Iris pigment epithelial cell (primary cell): ENCODE results near the gene ERN1.
A peak's percentile ranks its signal among the peaks of the same experiment; 100 is the strongest.
"Not testable (repeated sequence)": the region's sequence is repeated elsewhere in the genome, so short reads cannot be mapped to it uniquely, and the experiment has no call there.

Experiments used
- DNase-seq: peaks from one replicate; pipeline ENCODE4 v3.0.0-alpha.2; 2011; ENCODE audit warnings: low read depth

Gene ERN1

DNA sequence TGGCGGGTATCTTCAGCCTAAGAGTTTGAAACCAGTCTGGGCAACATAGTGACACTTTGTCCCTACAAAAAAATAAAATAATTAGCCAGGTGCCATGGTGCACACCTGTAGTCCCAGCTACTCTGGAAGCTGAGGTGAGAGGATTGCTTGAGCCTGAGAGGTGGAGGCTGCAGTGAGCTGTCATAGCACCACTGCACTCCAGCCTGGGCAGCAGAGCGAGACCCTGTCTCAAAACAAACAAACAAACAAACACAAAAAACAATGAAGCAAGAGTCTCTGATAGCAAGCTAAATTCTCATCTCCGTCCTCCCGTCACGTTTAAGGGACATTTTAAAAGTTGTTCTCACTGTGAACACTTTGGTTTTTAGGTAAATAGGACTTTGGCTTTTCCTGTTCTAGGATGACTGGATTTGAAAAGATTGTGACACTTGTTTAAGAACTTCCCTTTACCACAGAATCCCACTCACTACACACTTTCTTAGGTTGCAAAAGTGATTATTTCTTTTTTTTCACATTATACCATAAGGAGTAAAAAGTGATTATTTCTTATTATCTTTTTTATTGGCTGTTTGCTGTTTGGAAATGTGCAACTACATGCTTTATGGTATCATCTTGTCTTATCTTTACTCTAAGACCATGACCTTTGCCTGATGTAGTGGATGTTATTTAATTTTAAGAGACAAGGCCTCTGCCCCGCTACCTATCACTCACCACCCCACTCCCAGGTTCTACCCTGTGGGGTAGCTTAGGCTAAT lies 4.4 kb upstream of the ERN1 start:
- no peak for DNase-seq

DNA sequence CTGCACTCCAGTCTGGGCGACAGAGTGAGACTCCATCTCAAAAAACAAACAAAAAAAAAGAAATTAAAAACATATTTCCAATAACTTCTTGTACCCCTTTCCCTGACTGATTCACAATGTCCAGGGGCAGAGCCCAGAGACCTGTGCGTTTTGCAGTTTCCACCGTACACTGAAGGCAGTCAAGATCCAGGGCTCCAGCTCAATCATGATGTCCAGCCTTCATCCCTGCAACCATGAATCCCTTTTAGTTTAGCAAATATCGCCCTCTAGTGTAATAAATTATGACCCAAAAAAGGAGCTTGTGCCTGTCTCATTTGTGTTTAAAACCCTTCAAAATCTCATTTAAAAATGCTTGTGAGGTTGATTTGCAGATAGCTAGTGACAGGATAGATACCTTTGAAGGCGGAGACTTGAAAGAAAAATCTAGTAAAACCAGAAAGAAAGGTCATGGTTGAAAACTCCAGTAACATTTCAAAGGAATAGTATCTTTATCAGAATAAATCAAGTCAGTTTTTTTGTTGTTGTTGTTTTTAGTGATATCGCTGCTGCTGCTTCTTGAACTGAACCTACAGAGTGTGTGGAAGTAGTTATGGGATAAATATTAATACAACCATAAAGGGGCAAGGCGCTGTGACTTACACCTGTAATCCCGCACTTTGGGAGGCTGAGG lies 3.7 kb upstream of the ERN1 start:
- DNase-seq = peak; percentile 65

DNA sequence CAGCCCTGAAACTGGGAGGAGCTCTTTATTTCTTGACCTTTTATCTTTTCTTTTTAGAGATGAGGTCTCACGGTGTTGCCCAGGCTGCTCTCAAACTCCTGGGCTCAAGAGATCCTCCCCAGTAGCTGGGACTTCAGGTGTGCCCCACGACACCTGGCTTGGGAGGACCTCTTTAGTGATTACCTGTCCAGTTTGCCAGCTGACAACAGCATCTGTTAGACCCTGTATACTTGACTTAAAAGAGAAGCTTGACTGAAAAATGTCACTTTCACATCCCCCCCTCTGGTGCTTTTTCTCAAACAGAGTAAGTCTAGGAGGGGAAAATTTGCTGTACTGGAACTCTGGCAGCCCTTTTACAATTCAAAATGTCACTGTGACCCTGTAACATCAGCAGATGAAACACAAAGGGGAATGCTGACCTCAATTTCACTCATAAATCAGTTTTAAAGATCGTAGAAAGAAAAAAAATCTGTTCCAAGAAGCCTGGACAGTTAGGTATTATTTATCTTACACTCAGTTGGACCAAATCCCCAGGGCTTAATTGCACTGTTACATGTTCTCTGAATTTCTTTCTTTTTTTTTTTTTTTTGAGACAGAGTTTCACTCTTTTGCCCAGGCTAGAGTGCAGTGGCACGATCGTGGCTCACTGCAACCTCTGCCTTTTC lies 1.8 kb upstream of the ERN1 start:
- DNase-seq = no peak

DNA sequence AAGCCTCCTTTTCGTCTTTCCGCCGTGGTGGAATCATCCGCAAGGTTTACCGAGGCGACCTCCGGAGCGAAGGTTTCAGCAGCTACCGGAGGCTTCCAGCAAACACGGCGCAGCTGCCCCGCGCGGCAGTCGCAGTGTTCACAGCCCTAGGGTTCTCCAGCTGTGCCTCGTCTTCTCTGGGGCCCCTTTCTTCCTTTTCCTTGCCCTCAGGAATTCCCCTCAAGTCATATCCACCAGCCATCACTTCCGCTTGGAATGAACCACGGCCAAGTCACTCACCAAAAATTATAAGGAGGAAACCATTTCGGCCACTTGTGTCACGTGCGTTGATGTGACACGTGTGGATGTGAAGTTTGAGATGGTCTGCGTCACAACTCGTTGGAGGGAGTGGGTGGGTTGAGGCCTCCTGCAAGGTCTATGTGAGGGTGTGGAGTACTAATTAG lies 636 bp upstream of the ERN1 start:
- peak; percentile 49 for DNase-seq

DNA sequence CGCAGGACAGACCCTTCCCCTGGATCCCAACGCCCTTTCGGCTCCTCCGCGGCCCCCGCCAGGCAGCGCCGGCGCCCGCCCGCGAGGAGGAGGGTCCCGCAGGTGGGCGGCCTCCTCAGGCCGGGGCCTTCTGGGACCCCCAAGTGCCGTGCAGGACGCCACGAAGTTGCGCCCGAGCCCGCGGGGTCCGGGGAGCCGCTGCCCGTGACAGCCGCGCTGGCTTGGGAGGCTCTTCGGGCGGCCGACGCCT lies 504 bp downstream of the ERN1 start:
- no peak for DNase-seq

DNA sequence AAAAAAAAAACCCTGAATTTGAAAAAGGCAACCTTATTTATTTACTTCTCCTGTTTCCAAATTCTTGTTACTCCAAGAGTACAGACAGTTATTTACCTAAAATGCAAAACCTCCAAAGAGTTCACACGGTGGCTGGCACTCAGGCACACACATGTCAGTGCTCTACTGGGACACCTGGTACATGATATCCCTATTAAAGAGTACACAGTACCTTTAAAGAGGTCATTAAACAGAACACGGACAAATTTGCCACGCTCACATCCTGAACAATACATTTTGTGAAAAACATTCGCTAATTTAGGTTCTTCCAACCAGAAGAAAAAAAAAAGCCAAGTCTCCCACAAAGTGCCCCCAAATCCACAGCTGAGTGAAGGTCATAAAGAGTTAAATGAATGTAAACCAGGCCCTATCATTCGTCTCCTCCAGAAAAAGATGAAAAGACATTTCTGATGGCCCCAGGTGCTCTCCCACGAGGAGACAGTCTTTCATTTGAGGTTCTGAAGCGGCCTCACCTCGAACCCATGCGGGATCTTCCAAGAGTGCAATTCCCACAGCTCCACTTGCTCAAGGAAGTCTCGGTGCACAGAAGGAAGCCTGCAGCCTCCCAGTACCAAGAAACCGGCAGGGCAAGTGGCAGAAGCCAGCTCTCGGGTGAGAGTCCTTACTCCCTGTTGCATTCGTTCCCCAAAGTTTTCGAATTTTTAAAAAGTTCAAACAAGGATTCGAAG lies 993 bp downstream of the ERN1 start:
- DNase-seq = no peak

DNA sequence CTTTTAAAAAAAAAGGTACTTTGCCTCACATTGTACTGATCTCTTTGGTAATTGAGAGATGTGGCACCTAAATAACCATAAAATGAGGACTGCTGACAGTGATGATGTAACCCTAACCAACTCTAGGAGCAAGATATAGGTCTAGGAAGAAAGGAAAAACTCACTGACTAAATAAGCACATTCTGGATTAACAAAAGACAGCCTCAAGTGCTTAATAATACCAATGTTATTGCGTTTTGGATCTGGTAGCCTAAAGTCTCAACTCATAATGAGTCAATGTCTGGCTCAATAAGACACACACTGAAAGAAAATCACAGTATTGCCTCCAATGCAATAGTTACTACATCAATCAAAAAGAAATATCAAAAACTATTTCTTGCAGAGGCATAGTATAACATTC lies 3.0 kb downstream of the ERN1 start:
- DNase-seq = peak; percentile 58

DNA sequence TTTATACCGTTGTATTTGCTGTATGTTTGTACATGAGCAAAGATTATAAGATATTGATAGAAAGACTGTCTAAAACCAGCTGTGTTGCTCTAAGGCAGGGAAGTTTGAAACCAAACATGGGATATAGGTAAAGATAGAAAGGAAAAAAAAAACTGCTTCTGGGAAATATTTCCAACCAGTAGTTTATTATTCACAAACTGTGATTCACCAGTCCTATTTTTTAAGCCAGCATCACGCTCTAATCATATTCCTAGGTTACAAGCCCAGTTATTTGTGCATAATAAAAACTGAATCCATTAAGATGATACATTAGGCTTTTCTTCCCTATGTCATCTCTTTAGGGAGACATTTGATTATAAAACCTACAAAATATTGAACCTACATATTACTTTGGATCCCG lies 4.0 kb downstream of the ERN1 start:
- no peak for DNase-seq

DNA sequence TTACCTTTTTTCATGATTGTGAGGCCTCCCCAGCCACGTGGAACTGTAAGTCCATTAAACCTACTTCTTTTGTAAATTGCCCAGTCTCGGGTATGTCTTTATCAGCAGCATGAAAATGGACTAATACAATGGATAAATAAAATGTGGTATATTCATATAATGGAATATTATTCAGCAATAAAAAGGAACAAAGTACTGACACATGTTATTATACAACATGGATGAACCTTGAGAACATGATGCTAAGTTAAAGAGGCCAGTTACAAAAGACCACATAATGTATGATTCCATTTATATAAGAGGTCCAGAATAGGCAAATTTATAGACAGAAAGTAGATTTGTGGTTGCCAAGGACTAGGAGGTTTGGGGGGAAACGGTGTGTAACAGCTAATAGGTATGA lies 5.3 kb downstream of the ERN1 start:
- no peak for DNase-seq

DNA sequence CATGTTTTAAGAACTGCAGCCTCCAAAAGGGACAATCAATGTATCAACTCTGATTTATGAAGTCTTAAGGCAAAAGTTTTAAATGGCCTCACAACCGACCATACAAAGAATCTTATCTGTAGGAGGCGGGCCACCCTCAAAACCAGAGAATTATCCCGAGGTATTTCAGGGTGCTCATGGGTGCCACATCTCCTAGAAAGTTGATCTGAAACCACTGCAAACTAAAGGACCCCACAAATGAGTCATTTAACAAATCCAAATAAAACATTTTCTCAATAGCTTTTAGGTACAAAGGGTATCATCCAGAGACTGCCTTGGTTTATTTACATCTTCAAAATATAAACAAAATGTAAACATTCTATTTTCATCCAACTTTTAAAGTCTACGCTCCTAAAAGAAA lies 6.8 kb downstream of the ERN1 start:
- no peak for DNase-seq

DNA sequence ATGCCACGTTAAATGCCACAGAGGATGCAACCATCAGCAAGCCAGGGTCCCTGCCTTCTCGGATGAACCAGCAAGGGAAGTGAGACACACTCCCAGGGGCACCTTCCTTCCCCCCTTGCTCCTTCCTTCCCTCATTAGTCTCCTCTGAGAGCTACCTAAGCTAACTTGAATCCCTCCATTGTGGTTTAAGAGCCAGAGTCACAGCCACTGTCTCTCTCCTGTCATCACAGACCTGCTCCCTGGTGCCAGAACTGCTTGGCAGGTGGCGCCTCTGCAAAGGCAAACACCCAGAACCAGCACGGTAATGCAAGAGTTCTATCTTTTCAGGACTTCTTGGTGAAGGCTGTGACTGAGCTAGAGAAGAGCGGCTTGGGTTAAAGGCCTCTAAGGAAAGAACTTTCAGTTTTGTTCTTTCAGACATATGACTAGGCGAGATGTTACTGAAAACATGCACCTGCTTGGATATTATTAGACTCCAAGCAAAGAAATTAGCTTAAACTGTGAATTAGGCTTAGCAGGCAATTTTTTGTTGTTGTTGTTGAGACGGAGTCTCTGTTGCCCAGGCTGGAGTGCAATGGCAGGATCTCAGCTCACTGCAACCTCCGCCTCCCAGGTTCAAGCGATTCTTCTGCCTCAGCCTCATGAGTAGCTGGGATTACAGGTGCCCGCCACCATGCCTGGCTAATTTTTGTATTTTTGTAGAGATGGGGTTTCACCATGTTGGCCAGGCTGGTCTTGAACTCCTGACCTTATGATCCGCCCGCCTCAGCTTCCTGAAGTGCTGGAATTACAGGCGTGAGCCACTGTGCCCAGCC lies 8.8 kb downstream of the ERN1 start:
- not testable (repeated sequence) for DNase-seq

DNA sequence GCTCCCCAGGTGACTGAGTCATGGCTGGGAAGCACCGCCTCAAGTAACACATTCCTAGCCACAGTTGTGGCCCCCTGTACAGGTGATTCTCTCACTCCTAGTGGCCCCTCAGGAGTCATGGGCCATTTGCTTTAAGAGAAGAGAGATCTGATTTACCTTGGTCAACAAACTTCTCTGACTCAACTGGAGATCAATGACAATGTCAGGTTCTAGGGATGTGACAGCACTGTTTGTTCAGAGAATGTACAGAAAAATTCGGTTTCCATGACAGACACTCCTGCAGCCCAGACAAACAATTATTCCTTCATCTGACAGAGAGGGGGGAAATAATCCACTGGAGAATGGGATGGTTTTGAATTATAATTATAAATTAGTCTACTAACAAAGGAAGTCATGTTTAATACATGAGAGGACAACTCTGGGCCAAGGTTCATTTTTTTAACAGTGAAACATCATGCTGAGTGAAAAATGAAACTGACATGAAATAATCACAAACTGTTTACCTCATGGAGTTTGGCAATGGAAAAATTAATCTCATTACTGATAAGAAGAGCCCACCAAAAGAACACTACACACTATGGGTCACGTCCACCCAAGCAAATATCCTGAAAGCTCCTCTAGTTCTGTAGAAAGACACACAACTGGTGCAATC lies 9.7 kb downstream of the ERN1 start:
- peak; percentile 31 for DNase-seq

DNA sequence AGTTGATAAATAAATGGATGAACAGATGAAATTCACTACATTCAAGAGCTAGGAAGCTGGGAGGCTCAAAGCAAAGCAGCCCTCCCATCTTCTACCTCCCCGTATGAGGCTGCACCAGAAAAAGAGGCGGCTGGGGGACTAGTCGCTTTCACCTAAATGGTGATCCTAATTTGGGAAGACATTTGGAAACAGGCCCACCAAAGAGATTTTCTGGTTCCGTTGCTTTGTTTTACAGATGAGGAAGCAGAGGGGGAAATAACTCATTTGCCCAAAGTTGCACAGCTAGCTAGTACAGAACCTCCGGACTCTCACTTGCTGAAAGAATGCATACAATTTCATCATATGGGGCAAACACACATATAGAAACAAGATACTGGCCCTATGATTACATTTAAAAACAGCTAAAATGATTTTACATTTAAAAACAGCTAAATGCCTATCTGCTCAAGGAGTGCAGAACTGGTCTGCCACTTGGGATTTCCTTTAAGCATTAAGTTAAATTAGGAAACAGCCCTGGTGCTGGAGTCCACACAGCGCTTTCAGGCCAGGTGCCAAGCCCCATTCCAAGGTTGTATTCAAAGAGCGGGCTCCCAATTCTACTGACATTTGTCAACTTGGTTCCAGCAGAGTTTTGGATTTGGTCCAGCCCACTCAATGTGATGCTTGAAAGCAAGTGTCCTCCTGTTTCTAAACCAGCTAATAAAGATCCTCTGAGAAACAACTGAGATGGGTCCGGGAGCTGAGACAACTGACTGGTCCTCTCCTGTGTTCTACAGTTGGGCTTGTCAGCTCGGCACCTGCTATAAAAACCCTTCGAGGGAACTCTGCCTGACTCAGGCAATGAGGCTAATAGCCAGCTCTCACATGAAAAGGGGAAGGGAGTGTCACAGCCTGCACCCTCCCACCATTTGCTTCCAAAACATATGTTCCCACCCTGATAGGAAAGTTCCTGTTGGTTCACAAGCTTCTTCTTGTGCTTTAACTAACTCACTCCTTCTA lies 11.7 kb downstream of the ERN1 start:
- DNase-seq = no peak

DNA sequence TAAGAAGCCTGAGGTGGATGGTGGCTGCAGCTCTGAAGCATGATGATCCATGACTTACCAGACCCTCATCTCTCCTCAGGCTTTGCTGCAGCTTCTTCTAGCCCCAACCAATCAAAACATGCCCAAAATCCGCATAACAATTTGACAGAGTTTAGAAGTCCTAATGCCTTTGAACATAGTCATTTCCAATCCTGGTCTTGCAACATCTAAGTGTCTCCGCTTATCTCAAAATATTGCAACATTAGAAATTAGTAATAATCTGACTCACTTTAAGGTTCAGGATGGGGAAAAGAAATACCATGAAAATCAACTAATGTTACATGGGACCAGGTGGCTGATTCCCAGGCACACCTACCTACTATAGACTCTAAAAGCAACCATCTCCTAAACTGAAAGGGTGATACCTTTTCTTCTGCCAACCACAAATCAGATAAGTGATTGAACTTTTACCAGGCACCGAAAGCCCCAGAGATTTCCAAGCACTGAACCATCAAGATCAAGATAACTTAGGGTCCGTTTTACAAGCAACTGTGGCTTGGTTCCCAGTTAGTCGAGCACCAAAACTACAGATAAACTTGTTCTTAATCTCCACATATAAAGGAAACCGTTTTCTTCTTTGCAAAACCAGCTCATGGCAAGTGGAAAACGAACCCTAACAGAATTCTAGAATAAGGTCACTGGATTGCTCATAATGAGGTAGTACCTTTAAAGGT lies 14.0 kb downstream of the ERN1 start:
- DNase-seq = peak; percentile 91

DNA sequence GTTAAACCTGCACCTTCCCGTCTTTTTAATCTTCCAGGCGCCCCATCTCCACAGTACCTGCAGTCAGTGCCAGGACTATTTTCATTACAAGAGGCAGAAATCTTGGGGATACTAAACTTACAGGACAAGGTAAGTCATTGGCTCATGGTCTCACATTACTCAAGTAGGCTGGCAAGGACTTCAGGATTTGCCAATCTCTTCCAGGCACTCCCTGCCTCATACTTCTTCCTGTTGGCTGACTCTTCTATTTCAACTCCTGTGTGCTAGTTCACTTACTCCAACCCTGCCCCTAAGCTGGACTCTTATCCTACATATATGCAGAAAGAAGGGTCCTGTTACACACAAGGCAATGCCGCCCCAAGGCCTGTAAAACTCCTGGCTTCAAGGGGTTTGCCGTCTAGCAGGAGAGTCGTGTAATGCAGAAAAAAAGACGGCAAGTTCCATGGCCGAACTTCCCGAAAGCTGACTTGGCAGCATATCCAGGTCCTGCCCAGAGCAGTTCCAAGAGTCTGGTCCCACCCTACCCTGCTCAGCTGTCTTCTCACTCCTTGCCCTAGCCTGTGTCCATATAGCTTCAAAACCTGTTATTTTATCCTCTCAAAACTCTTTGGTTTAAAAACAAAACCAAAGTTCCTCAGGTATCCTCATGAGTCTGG lies 14.8 kb downstream of the ERN1 start:
- DNase-seq = peak; percentile 35

DNA sequence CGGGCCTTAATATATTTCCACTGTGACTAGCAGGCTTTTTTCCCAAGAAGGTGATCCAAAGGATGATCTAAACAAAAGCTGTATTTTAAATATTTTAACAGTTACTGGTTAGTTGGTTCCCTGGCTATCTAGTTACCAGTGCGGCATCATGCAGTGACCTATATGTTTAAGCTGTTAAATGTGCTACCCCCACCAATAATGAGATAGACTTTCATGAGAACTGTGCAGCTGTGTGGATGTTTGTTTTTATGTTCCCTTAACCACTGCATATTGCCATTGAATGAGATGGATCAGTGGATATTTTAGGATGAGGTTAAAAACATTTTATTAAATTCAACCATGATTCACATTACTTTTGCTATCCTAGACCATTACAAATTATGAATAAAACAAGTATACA lies 16.9 kb downstream of the ERN1 start:
- DNase-seq = no peak

DNA sequence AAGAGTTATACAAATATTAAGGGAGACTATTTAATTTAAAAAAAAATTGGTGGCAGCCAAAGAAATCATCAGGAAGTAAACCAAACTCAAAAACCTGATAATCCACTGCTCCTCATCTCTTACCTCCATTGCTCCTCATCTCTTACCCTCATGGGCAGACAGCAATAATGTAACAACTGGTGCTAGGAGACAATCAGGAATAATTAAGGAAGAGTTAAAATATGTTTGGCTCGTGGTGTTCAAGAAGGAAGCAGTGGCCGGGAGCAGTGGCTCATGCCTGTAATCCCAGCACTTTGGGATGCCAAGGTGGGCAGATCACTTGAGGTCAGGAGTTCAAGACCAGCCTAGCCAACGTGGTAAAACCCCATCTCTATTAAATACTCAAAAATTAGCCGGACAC lies 18.1 kb downstream of the ERN1 start:
- DNase-seq = no peak

DNA sequence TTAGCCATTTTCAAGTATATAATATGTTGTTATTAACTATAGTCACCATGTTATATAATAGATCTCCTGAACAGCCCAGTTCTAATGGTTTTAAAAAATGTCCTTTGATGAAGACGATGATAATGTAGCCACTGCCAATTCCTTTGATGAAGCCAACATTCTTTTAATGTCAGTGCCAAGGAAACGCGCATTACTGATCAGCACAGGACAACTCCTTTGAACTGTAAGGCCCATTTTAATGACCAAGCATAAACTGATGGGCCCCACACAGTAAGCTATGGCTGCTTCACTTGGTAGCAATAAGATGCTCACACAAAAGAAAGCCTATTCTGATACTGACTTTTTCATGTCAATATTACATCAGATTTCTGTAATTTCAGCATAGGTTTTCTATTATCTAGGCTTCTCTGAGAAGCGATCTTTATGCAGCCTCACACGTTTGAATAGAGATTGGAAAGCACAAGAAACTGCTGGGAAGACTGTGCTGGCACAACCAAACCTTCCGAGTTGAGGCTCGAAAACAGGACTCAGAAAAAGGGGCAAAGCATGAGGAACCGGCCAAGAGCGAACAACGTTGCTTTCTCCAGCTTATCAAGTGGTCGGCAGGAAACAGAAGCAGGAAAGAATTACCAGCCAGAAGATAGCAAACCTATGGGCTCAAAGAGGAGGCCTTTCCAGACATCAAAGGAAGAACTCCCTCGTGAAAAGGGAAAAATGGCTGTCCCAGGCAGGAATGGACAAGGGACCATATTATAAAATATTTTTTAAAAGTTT lies 19.4 kb downstream of the ERN1 start:
- DNase-seq = no peak
